ENCODE data around the gene NUP210.

Gene NUP210

DNA sequence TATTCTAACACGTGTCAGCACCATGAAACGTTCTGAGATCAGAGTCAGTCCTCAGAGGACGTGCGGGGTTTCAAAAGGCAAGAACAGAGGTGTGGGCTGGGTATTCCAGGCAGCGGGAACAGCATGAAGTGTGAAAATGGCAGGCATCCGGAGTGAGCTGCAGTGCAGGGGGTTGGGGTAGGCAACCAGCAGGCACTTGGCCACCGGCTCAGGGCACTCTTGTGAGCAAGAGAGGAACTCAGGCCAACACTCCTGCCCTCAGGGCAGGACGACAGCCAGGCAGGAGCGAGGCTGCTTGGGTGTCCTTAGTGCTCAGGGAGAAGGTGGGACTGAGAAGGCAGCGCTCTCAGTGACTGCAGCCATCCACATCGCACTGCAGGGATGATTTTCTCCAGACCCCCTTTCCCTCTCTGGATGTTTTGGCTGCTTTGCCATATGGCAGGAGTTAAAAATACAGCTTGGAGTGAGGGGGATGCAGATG, 151.1 kb downstream of the NUP210 start:
- DNase-seq: no peak

DNA sequence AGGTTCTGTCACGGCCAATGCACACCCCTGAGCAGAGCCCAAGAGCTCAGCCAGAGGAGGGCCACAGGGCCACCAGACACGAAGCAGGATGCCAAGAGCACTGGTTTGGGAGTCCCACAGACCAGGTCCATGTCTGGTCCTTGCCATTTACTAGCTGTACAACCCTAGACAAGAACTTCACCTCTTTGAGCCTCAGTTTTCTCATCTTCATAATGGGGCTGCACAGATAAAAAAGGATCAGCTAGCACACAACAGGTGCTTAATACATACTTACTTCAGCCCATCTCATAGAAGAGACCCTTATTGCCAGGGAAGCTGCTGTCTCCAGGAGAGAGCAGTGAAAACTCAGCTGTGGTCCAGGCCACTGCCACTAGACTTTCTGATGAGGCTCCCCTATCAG, 152.0 kb downstream of the NUP210 start:
- DNase-seq: no peak

DNA sequence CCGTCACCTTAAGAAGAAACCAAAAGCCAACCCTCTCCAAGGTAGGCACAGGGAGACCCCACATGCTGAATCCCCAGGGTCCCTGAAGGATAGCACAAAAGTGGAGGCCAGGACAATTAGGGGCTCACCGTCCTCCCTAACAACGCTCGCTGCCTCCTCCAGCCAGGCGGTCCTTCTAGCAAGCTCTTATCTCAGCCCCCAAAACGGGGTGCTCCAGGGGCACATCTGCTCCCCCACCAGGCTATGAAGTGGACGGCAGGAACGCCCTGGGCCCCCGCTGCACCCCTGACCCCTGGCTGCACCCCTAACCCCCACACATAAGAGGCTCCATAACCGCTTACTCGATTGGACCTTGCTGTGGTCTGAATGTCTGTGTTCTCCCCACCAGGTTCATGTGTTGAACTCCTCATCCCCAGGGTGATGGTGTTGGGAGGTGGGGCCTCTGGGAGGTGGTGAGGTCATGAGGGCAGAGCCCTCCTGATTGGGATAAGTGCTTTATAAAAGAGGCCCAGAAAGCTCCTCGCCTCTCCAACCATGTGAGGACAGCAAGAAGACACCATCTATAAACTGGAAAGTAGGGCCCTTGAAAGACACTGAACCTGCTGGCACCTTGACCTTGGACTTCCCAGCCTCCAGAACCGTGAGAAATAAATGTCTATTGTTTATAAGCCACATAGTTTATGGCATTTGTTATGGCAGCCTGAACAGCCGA, 153.3 kb downstream of the NUP210 start:
- no peak for DNase-seq

Data from NCI-H146 (cell line).